Lower leg skin (tissue), 3 donors: ENCODE data around the gene FAM53B.

ENCODE experiments used
- POLR2A ChIP-seq, 2 donors: fragments of 450-650 bp; IDR thresholded peaks; one replicate each; pipeline ENCODE4 v1.6.1; 2016 to 2017; ENCODE audit warnings: antibody characterized with exemption in 2 of 2, mild to moderate bottlenecking in 1 of 2, moderate library complexity in 1 of 2
- TF ChIP-seq, protein P1 (sequence below), 3 donors: fragments of 450-650 bp; IDR thresholded peaks; one replicate each; pipeline ENCODE4 v1.5.1; 2016; ENCODE audit warnings: antibody characterized with exemption in 3 of 3, mild to moderate bottlenecking in 3 of 3, moderate library complexity in 2 of 3

DNA sequence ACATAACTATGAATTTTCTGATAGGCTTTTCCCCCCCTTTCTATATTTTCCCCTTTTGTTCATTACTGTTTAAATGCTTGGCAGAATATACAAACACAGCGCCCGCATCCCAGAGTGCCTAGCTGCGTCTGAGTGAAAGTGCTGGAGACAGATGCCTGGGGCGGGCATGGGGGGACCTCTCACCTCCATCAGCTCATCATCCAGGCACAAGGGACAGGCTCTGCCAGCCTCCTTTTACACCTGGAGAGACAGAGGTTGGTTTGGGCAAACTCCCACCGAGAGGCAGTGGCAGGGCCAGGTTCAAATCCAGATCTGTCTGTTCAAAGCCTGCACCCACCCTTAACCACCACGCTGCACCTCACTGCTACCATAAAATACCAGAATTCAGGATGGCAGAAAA, 104.5 kb downstream of the FAM53B start:
- TF ChIP-seq, protein P1, sequence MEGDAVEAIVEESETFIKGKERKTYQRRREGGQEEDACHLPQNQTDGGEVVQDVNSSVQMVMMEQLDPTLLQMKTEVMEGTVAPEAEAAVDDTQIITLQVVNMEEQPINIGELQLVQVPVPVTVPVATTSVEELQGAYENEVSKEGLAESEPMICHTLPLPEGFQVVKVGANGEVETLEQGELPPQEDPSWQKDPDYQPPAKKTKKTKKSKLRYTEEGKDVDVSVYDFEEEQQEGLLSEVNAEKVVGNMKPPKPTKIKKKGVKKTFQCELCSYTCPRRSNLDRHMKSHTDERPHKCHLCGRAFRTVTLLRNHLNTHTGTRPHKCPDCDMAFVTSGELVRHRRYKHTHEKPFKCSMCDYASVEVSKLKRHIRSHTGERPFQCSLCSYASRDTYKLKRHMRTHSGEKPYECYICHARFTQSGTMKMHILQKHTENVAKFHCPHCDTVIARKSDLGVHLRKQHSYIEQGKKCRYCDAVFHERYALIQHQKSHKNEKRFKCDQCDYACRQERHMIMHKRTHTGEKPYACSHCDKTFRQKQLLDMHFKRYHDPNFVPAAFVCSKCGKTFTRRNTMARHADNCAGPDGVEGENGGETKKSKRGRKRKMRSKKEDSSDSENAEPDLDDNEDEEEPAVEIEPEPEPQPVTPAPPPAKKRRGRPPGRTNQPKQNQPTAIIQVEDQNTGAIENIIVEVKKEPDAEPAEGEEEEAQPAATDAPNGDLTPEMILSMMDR (IDR thresholded peaks at IDR 0.05), result no peak
- TF ChIP-seq POLR2A (IDR thresholded peaks at IDR 0.05), result no peak
